ENCODE measurements around the gene ATG13.
"Not testable (repeated sequence)": the region's sequence is repeated elsewhere in the genome, so short reads cannot be mapped to it uniquely, and the experiment has no call there.

The ATG13 gene

DNA sequence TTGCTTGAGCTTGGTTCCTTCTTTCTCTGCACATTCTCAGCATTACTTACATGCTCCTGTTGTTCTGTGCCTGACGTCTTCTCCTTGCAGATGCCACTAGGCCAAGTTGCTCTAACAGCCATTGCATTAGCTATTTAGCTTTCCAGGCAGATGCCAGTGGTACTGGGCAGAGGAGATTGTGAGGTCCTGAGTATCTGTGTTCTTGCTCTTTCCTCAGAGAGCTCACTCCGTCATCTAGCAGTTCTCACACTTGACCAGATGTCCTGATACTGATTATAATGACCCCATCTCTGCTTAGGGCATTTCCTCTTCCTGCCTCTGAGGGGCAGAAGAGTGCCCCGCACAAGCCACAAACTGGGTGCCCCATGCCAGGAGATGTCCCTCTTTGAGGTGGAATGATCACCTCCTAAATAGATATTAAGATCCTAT lies 52.4 kb downstream of the ATG13 start:
- Histone ChIP-seq H3K36me3 (ENCODE audit: control insufficient read depth, low read depth, low read length) (peaks cover 55% of the 10 kb centered on the region), H3K4me3 (ENCODE audit: low read length) (no peak overlapping the region), H3K9ac (ENCODE audit: low read length) (no peak overlapping the region), H3K27ac (ENCODE audit: low read length) (no peak overlapping the region), H3K4me1 (ENCODE audit: control insufficient read depth, low read depth, low read length) (peaks cover 7% of the 10 kb centered on the region), H3K9me3 (ENCODE audit: control insufficient read depth, low read depth, low read length) (no peaks in the 10 kb centered on the region), H3K27me3 (ENCODE audit: control insufficient read depth, insufficient read depth, low read length) (no peaks in the 10 kb centered on the region)

DNA sequence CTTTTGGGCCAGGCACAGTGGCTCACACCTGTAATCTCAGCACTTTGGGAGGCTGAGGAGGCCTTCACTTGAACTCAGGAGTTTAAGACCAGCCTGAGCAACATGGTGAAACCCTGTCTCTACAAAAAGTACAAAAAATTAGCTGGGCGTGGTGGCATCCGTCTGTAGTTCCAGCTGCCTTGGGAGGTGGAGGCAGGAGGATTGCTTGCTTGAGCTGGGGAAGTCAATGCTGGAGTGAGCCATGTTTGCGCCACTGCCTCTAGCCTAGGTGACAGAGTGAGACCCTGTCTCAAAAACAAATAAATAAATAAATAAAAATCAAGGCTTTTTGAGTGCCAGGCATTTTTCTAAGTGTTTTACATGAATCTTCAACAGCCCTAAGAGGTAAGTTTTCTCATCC lies 53.2 kb downstream of the ATG13 start:
- not testable (repeated sequence) for H3K4me3 ChIP-seq (ENCODE audit: low read length); H3K9ac ChIP-seq (ENCODE audit: low read length); H3K27ac ChIP-seq (ENCODE audit: low read length); H3K27me3 ChIP-seq (ENCODE audit: control insufficient read depth, insufficient read depth, low read length); H3K9me3 ChIP-seq (ENCODE audit: control insufficient read depth, low read depth, low read length); H3K4me1 ChIP-seq (ENCODE audit: control insufficient read depth, low read depth, low read length)
- peaks cover 49% of the 10 kb centered on the region for H3K36me3 ChIP-seq (ENCODE audit: control insufficient read depth, low read depth, low read length)

DNA sequence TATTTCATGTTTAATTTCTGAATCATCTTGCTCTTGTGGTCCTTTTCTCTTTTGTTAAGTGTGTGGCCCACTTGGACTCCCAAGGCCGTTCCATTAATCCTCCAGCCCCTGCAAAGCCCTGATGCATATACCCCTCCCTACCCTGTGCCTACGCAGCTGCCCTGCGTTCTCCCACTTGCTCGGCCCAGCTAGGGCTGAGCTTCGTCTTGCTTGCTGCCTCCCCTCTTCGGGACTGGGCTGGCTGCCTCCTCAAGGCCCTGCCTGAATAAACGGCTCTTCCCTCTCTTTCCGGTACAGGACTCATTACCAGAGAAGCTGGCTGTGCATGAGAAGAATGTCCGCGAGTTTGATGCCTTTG lies 54.6 kb downstream of the ATG13 start:
- peaks cover 8% of the 10 kb centered on the region for H3K4me1 ChIP-seq (ENCODE audit: control insufficient read depth, low read depth, low read length)
- no peaks in the 10 kb centered on the region for H3K9me3 ChIP-seq (ENCODE audit: control insufficient read depth, low read depth, low read length)
- H3K9ac ChIP-seq (ENCODE audit: low read length): no peak overlapping the region
- H3K4me3 ChIP-seq (ENCODE audit: low read length): no peak overlapping the region
- no peak overlapping the region for H3K27ac ChIP-seq (ENCODE audit: low read length)
- no peaks in the 10 kb centered on the region for H3K27me3 ChIP-seq (ENCODE audit: control insufficient read depth, insufficient read depth, low read length)
- H3K36me3 ChIP-seq (ENCODE audit: control insufficient read depth, low read depth, low read length): peaks cover 44% of the 10 kb centered on the region

DNA sequence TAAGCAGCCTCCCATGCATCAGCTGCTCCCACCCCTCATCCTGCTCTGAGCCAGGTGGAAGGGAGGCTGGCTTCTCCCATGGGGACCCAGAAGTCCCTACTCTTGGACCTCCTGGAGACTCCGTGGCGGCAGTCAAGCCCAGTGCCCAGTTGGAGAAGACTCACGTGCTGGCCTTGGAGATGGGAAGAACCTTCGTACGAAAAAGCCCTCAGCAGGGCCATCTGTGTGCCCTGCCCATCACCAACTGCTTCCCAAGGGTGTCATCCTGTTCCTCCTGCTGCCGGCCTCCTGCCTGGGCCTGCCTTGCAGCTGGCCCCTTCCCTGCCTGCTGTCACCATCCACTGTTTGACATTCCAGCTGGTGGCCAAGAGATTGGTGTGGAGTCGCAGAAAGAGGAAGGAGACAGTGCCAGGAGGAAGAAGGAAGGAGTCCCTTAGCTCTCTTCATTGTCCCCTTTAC lies 55.1 kb downstream of the ATG13 start:
- Histone ChIP-seq H3K4me3 (ENCODE audit: low read length) (no peak overlapping the region), H3K27ac (ENCODE audit: low read length) (no peak overlapping the region), H3K4me1 (ENCODE audit: control insufficient read depth, low read depth, low read length) (peaks cover 8% of the 10 kb centered on the region), H3K36me3 (ENCODE audit: control insufficient read depth, low read depth, low read length) (peaks cover 40% of the 10 kb centered on the region), H3K9ac (ENCODE audit: low read length) (no peak overlapping the region), H3K27me3 (ENCODE audit: control insufficient read depth, insufficient read depth, low read length) (no peaks in the 10 kb centered on the region), H3K9me3 (ENCODE audit: control insufficient read depth, low read depth, low read length) (no peaks in the 10 kb centered on the region)

DNA sequence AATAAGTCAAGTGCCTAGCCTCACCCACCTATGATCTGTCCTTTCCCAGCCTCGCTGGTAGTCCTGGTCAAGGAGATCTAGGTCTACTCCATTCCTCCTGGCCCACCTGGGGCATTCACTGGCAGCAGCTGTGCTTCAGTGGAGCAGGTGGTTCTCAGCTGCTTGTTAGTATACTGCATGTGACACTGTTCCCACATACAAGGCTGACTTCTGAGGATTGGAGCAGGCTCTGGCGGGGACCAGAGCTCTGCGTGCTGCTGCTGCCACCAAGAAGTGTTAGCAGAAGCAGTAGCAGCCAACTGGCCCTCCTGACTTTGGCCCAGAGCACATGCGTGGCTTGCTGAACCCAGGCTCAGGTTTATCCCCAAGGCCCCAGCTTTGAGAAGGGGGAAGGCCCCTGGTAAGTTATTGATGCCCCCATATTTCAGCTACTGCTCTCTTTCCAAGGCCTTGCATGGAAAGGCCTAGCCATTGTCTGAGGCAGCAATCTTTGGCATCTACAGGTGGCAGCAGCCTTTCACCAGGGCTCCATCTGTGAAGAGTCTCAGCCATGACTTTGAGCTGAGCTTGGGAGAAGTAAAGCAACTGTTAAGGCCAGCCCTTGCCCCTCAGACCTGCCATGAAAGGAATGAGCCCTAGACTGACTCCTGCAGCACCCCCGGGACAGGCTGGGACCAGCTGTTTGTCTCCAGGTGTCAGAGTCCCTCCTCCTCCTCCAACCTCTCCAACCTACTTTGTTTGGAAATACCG lies 56.5 kb downstream of the ATG13 start:
- H3K36me3 ChIP-seq (ENCODE audit: control insufficient read depth, low read depth, low read length): peaks cover 25% of the 10 kb centered on the region
- no peak overlapping the region for H3K27ac ChIP-seq (ENCODE audit: low read length)
- no peaks in the 10 kb centered on the region for H3K9me3 ChIP-seq (ENCODE audit: control insufficient read depth, low read depth, low read length)
- no peaks in the 10 kb centered on the region for H3K27me3 ChIP-seq (ENCODE audit: control insufficient read depth, insufficient read depth, low read length)
- H3K9ac ChIP-seq (ENCODE audit: low read length): no peak overlapping the region
- H3K4me3 ChIP-seq (ENCODE audit: low read length): no peak overlapping the region
- peaks cover 8% of the 10 kb centered on the region for H3K4me1 ChIP-seq (ENCODE audit: control insufficient read depth, low read depth, low read length)

DNA sequence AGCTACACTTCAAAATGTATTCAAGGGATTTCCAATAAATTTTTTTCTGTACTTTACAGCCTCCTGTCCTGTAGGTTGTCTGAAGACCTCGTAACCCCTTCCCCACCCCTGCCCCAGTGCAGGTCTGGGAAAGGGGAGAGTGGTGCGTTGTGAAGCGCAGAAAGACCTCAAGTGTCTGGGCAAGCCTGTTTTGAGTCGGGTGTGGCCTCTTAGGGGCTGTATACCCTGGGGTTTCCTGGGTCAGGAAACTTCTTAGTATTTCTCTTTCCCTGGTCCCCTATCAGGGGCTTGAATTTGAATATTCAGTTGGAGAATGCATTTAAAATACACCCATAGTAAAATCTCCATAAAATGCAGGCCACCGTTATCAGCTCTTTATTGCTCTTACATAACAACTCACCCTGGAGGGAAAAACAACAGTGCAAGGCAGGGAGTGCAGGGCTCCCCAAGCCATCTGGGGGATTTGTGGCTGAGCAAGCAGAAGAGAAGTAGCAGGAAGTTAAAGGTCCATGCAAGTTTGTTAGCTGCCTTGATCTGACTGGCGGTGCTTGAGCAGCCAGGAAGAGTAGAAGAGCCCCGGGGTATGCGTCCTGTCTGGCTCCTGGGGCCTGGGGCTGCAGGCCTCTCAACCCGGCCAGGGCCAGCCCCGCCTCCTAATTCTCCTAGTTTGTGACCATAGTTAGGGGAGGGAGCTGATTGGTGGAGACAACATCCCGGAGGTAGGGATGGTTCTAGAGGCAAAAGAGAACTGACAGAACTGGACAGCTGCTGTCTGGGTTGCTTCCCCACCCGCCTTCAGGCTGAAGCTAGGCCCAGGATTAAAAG lies 57.3 kb downstream of the ATG13 start:
- Histone ChIP-seq H3K9ac (ENCODE audit: low read length) (no peak overlapping the region), H3K36me3 (ENCODE audit: control insufficient read depth, low read depth, low read length) (peaks cover 18% of the 10 kb centered on the region), H3K4me3 (ENCODE audit: low read length) (no peak overlapping the region), H3K27ac (ENCODE audit: low read length) (no peak overlapping the region), H3K4me1 (ENCODE audit: control insufficient read depth, low read depth, low read length) (peaks cover 8% of the 10 kb centered on the region), H3K27me3 (ENCODE audit: control insufficient read depth, insufficient read depth, low read length) (no peaks in the 10 kb centered on the region), H3K9me3 (ENCODE audit: control insufficient read depth, low read depth, low read length) (no peaks in the 10 kb centered on the region)

DNA sequence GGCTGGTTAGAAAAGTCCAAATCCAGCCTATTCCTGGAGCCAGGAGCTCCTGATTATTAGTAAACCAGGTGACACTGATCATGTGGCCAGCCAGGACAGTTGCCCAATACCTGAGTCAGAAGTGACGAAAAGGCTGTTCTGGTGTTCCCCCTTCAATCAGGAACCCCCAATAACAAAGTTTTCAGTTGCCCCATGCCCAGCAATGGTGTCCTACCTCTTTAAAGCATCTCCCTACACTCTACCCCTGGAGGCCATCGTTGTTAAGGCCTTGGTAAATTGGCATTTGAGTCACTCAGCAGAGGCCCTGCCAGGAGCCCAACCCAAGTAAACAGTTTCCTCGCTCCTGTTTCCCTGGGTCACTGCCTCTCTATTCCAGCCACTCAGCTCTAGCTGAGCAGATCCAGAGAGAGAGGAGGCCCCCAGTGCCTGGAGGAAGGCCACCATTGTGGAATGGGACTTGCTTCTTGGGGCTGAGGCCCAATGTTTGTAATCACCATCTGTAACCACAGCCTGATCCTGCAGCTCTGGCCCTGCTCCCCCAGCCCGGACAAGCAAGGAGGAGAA lies 58.0 kb downstream of the ATG13 start:
- Histone ChIP-seq H3K9ac (ENCODE audit: low read length) (no peak overlapping the region), H3K36me3 (ENCODE audit: control insufficient read depth, low read depth, low read length) (peaks cover 17% of the 10 kb centered on the region), H3K4me3 (ENCODE audit: low read length) (no peak overlapping the region)

DNA sequence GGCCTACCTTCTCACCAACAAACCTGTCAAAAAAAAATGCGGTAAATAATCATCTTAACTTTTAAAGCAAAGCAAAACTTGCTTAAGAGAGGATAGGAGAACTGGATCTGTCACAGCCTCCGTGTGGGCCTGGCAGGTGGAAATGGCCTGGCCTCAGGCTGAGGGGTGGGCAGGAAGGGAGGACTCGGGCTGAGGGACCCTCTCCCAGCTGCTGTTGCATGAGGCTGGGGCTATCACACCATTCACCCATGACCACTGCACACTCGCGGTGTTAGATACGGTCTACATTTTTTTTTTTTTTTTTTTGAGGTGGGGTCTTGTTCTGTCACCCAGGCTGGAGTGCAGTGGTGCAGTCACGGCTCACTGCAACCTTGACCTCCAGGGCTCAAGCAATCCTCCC lies 58.6 kb downstream of the ATG13 start:
- no peak overlapping the region for H3K4me3 ChIP-seq (ENCODE audit: low read length)
- H3K27ac ChIP-seq (ENCODE audit: low read length): no peak overlapping the region
- H3K4me1 ChIP-seq (ENCODE audit: control insufficient read depth, low read depth, low read length): peaks cover 8% of the 10 kb centered on the region
- H3K27me3 ChIP-seq (ENCODE audit: control insufficient read depth, insufficient read depth, low read length): no peaks in the 10 kb centered on the region
- H3K9ac ChIP-seq (ENCODE audit: low read length): no peak overlapping the region
- H3K9me3 ChIP-seq (ENCODE audit: control insufficient read depth, low read depth, low read length): no peaks in the 10 kb centered on the region
- peaks cover 15% of the 10 kb centered on the region for H3K36me3 ChIP-seq (ENCODE audit: control insufficient read depth, low read depth, low read length)

More for the DNA sequence above, 58.0 kb downstream of the ATG13 start:
- H3K27me3 ChIP-seq (ENCODE audit: control insufficient read depth, insufficient read depth, low read length): no peaks in the 10 kb centered on the region
- H3K27ac ChIP-seq (ENCODE audit: low read length): no peak overlapping the region
- H3K4me1 ChIP-seq (ENCODE audit: control insufficient read depth, low read depth, low read length): peaks cover 8% of the 10 kb centered on the region
- no peaks in the 10 kb centered on the region for H3K9me3 ChIP-seq (ENCODE audit: control insufficient read depth, low read depth, low read length)

DNA sequence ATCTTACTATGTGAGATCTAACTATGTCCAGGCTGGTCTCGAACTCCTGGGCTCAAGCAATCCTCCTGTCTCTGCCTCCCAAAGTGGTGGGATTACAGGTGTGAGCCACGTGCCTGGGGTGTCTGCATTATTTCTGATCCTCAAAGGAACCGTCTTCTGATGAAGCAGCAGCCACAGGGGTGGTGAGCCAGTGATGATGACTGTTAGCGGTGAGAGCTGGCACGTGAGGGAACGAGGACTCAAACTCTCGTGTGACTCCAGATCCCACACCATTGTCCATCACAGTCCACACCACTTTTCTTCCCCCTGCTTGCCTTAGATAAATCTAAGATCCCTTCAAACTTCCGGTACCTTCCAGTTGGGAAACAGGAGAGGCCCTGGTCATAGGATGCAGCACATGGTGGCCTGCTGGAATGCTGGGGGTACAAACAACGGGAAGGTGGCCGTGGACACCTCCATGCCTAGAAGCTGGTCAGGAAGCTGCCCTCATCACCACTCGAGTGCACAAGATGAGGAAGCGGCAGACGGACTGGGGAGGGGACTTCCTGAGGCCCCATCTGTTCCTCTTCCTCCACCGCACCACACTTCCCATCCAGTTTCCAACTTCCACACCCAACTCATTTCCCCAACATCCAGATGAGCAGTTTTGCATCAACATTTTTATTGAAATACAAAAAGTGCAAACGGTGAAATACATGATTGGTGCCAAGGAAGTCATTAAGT lies 59.2 kb downstream of the ATG13 start:
- Histone ChIP-seq H3K36me3 (ENCODE audit: control insufficient read depth, low read depth, low read length) (peaks cover 10% of the 10 kb centered on the region), H3K9ac (ENCODE audit: low read length) (no peak overlapping the region), H3K4me1 (ENCODE audit: control insufficient read depth, low read depth, low read length) (peaks cover 8% of the 10 kb centered on the region), H3K4me3 (ENCODE audit: low read length) (no peak overlapping the region), H3K9me3 (ENCODE audit: control insufficient read depth, low read depth, low read length) (no peaks in the 10 kb centered on the region), H3K27ac (ENCODE audit: low read length) (no peak overlapping the region), H3K27me3 (ENCODE audit: control insufficient read depth, insufficient read depth, low read length) (no peaks in the 10 kb centered on the region)

DNA sequence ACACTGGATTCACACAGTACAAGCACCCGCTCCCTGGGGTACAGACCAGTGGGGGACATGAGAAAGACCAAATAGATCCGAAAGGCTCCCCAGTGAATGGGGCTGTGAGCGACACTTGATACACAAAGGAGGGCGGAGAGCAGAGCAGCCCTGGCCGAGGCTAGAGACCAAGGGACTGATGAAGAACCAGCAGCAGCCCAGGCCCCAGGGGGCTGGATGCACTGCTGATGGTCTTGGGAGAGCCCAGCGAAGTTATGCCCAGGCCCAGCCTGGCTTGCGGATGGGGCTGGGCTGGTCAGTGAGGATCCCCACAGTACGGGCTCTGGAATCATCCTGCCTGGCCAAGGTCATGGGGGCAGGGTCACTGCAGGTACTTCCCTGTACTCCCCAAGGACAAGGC lies 59.8 kb downstream of the ATG13 start:
- H3K4me1 ChIP-seq (ENCODE audit: control insufficient read depth, low read depth, low read length): peaks cover 8% of the 10 kb centered on the region
- no peak overlapping the region for H3K4me3 ChIP-seq (ENCODE audit: low read length)
- H3K9me3 ChIP-seq (ENCODE audit: control insufficient read depth, low read depth, low read length): no peaks in the 10 kb centered on the region
- H3K27ac ChIP-seq (ENCODE audit: low read length): no peak overlapping the region
- H3K36me3 ChIP-seq (ENCODE audit: control insufficient read depth, low read depth, low read length): peaks cover 4% of the 10 kb centered on the region
- no peaks in the 10 kb centered on the region for H3K27me3 ChIP-seq (ENCODE audit: control insufficient read depth, insufficient read depth, low read length)
- H3K9ac ChIP-seq (ENCODE audit: low read length): no peak overlapping the region

DNA sequence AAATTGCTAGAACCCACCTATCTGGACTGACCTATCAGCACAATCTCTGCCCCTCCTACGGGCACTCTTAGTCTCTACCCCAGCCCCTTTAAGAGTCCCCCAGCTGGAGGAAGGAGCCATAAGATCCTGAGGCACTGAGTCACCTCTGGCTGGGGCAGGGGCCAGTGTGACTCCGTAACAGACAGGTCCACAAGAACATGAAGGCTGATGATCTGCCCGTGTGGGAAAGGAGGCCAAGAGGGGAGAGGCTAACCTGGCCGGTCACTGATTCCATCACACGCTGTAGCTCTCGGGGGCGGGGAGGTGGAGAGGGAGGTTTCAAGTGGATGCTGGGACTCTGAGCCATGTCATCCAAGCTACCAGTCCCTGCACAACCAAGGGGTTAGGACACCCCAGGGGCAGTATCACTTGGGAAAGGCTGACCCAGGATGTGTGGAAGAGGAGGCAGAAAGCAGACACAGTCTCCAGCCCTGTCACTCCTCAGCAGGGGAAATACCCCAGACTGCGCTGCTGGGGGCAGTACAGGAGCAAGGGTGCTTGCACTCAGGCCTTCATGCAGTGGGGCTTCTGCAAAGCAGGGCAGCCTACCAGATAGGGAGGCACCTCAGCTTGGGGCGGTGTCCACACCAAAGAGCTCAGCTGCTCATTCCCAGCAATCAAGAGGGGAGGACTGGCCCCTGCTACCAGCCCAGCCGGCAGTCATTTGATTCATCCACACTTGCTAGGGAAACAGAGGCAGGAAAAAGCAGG lies 60.8 kb downstream of the ATG13 start:
- H3K4me1 ChIP-seq (ENCODE audit: control insufficient read depth, low read depth, low read length): peaks cover 8% of the 10 kb centered on the region
- H3K36me3 ChIP-seq (ENCODE audit: control insufficient read depth, low read depth, low read length): no peaks in the 10 kb centered on the region

More for the DNA sequence above, 60.8 kb downstream of the ATG13 start:
- H3K4me3 ChIP-seq (ENCODE audit: low read length): no peak overlapping the region
- no peaks in the 10 kb centered on the region for H3K27me3 ChIP-seq (ENCODE audit: control insufficient read depth, insufficient read depth, low read length)
- no peaks in the 10 kb centered on the region for H3K9me3 ChIP-seq (ENCODE audit: control insufficient read depth, low read depth, low read length)
- no peak overlapping the region for H3K27ac ChIP-seq (ENCODE audit: low read length)
- no peak overlapping the region for H3K9ac ChIP-seq (ENCODE audit: low read length)

All from iPS-18a (cell line).